Esophagus mucosa (tissue), 1 donor: ENCODE measurements around the gene MTG2. TPM values are rescaled to one million over a fixed set of nuclear protein-coding genes. Genes with fewer than 3 reads are reported as not detected.
A peak's percentile ranks its signal among the peaks of the same experiment; 100 is the strongest.

Experiments
- ATAC-seq: fragments of 200-7000 bp; cut with Tn5 transposase; one replicate; pipeline ENCODE4 v1.9.1; 2020
- total RNA-seq: library from RNA; stranded (reverse); gene quantifications from one replicate; pipeline ENCODE4 v1.2.4, GENCODE V29; 2023
- donor health status: DM: yes; HTN: yes; CAD: no.

The MTG2 gene
- total RNA-seq, 1 donor from 2014 or later: 20.2 TPM

DNA sequence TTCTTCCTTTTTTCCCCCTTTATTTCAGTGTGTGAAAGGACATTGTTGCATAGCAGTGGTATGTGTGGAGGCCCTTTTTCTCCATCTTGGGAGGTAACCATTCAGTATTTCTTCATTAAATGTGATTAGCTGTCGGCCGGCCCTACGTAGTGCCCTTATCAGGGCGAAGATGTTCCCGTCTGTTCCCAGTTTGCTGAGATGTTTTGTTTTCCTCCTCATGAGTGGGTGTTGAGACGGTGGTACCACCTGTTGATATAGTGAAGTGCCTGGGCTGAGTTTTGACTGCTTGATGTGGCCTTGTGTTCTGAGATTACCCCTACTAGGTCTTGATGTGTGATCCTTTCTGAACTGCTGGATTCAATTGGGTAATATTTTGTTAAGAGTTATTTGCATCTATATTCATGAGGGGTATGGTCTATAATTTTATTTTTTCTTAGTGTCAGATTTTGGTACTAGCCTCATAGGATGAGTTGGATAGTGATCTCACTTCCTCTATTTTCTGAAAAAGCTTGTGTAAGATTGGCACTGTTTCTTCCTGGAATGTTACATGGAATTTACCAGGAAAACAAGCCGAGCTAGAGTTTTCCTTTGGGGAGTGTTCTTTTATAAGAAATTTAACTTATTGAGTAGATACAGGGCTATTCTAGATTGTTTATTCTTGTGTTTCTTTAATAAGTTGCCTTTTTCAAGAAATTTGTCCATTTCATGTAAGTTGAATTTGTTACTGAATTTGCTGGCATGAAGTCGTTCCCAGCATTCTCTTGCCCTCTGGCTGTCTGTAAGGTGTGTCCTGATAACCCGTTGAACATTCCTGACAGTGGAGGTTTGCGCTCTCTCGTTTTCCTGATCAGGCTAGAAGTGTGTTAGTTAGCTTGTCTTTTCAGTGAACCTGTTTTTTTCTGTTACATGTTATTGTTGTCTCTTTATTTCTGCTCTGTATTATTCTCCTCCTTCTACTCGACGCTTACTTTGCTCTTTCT is 4.3 kb downstream of the MTG2 start:
- no peak for ATAC-seq

DNA sequence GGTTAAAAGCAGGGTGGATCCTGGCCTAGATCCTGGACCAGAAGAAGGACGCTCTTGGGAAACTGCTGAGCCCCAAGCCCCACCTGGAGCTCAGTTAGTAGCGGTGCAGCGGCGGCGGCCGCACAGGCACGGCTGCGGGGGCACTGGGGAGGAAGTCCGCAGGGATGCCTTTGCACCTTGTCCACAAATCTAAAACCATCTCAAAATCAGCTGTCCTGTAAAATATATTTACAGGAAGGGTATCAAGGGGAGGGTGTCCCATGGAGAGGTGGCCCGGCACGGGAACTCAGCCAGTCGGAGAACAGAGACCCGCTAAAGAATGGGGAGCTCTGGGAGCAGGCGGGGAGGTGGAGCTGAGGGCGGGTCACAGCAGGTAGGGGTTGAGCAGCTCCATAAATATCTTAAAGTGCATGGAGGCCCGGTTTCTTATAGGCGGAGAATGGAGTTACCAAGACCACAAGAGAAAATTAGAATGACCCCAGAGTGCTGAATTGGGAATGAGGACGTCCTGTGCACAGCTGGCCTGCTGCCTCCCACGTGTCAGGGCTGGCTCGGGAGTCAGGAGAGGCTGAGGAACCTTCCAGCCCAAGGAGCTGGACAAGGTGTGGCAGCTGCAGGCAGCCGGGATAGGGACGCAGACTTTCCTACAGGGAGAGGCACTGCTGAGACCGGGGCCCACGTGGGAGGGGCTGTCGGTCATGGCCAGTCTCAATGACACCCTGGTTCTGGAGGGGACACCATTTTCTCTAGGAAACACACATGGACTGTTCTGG is 8.0 kb downstream of the MTG2 start:
- no peak for ATAC-seq

DNA sequence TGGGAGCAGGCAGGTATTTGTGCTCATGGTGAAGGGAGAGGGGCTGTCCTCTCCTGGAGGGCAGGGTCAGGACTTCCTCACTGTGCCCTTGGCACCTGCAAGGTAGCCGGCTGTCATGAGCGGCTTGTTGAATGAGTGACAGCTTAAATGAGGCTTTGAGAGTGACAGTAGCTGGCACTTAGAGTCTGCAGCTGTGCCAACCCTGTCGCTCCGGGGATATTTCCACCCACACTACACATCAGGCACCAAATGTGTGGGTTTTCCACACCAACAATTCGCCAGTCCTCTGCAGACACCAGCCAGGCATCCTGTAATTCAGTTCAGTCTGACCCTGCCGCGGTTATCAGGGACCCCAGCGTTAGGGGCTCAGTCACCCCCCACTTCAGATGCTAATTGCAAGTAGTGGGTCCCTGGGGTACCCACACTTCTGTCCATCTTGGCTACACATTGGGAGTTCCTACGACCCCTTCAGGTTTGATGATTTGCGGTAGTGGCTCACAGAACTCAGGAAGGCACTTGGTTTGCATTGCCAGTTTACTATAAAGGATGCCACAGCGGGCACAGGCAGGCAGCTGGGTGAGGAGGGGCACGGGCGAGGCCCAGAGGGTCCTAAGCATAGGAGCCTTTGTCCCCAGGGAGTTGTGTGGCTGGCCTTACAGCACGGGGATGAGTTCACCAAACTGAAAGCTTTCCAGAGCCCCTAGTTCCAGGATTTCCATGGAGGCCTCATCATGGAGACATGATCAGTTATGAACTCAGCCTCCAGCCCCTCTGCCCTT is 9.1 kb downstream of the MTG2 start:
- ATAC-seq: no peak

DNA sequence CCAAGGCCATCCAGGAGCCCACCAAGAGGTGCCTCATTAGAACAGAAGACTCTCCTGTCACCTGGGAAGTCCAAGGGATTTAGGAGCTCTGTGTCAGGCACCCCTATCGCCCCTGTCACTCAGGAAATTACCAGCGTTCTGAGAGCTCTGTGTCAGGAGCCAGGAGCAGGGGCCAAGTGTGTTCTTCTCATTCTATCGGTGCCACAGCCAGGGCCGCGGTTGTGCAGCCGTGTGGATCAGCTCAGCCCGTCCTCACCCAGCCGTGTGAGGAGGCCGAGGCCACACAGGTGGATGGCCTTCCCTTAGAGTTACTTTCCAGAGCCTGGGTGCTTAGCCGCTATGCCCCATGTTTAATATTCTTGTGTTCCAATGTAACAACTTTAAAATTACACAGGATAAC is 9.8 kb downstream of the MTG2 start:
- ATAC-seq: no peak

DNA sequence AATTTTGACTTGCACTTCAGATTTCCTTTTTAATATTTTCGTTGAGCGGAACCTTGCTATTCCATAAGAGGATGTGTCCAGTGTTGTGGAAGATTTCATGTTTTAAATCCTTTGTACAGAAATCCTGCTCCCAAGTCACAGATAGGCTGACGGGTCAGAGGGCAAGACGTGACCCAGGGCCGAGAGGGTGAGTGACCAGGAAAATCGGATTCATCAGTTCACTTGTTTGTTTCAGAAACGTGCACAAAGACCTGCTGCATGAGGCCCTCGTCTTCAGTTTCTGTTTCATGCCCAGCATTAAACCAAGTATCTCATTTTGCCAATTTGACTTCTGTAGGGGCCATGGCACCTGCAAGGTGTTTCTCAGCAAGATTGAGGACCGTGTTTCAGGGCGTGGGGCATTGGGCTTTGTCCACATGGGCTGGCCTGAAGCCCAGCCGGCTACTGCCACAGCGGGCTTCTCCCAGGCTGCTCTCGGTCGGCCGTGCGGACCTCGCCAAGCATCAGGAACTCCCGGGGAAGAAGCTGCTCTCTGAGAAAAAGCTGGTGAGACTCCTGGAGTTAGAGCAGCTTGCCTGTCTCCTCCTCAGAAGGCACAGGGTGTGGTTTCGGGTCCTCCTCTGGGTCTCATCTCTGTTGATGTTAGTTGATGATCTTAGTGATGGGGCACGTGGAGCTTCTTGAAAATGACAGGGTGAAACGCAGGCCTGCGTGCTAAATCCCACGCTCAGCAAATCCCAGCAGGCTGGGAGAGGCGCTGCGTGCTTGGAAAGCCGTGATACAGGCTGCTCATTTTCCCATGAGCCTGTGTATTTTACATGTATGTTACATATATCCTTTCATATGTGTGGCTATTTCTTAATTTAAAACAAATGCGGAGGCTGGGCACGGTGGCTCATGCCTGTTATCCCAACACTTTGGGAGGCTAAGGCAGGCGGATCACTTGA is 10.5 kb downstream of the MTG2 start:
- no peak for ATAC-seq

DNA sequence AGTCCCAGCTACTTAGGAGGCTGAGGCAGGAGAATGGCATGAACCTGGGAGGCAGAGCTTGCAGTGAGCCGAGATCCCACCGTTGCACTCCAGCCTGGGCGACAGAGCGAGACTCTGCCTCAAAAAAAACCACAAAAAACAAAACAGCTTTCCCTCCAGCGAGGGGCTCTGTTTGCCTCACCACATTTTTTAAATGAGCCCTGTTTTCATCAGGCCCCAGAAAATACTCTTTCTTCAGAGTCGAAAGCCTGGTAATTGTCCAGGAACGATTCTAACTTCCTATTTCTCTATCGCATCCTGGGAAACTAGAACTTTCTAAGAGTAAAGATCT is 12.2 kb downstream of the MTG2 start:
- ATAC-seq: no peak

DNA sequence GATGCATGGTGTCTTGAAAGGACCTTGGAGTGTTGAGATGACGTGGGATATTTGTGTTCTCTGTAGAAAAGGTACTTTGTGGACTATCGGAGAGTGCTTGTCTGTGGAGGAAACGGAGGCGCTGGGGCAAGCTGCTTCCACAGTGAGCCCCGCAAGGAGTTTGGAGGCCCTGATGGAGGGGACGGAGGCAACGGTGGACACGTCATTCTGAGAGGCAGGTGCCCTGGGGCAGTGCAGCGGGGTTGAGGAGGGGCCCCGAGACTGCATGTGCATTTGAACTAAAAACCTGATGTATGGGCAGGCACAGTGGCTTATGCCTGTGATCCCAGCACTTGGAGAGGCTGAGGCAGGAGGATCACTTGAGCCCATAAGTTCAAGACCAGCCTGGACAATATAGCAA is 12.9 kb downstream of the MTG2 start:
- no peak for ATAC-seq

DNA sequence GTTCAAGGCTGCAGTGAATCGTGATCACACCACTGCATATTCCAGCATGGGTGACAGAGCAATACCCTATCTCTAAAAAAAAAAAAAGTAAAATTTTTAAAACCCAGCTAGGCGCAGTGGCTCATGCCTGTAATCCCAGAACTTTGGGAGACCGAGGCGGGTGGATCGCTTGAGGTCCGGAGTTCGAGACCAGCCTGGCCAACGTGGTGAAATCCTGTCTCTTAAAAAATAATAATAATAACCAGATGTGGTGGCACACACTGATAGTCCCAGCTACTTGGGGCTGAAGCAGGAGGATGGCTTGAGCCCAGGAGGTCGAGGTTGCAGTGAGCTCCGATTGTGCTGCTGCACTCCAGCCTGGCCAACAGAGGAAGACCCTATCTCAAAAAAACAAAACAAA is 13.5 kb downstream of the MTG2 start:
- ATAC-seq: no peak

DNA sequence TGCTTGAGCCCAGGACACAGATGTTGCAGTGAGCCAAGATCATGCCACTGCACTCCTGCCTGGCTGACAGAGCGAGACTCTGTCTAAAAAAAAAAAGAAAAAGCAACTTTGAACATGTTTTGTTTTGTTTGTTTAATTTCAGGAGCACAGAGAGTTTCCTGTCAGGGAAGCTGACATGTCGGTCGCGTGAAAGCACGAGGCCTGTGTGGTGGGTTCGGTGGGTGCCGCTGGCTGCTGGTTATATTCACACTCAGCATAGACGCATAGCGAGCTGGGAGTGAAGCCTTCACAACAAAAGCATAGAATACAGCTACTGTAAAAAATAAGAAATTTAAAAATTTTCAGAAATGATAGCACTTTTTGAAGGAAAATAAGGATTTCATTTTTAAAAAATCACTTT is 14.5 kb downstream of the MTG2 start:
- ATAC-seq: no peak

DNA sequence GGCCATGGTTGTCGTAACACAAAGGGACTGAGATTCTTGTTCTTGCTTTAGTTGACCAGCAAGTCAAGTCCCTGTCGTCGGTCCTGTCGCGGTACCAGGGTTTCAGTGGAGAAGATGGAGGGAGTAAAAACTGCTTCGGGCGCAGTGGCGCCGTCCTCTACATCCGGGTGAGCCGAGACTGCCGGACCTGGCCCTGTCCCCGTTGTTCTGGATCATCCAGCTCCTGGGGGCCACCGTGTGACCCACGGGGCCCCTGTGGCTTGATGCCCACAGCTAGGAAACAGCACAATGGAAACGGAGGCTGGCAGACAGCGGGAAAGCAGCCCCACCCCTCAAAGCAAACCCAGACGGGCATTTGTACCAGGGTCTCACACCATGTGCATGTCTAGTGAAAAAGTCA is 15.0 kb downstream of the MTG2 start:
- ATAC-seq: no peak

DNA sequence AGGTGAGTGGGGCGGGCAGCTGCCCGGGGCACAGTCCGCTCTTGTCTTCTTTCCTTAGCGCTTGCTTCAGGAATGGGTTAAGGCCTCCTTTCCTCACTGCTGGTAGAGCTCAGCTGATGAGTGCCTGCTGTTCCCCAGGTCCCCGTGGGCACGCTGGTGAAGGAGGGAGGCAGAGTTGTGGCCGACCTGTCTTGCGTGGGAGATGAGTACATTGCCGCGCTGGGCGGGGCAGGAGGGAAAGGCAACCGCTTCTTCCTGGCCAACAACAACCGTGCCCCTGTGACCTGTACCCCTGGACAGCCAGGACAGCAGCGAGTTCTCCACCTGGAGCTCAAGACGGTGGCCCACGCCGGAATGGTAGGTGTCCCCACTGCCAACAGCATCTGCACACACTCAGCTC is 15.7 kb downstream of the MTG2 start:
- no peak for ATAC-seq

DNA sequence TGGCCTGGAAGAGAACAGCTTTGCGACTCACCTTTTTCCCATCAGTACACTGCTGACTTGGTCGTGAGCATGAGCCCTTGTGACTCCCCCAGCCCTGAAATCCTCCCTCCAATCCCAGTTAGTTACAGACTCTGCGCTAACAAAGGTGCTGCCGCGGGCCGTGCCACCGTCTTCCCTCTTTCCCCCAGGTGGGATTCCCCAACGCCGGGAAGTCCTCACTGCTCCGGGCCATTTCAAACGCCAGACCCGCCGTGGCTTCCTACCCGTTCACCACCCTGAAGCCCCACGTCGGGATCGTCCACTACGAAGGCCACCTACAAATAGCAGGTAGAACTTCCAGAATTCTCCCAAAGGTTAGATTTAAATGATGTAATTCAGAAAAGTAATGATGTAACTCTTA is 16.1 kb downstream of the MTG2 start:
- no peak for ATAC-seq

DNA sequence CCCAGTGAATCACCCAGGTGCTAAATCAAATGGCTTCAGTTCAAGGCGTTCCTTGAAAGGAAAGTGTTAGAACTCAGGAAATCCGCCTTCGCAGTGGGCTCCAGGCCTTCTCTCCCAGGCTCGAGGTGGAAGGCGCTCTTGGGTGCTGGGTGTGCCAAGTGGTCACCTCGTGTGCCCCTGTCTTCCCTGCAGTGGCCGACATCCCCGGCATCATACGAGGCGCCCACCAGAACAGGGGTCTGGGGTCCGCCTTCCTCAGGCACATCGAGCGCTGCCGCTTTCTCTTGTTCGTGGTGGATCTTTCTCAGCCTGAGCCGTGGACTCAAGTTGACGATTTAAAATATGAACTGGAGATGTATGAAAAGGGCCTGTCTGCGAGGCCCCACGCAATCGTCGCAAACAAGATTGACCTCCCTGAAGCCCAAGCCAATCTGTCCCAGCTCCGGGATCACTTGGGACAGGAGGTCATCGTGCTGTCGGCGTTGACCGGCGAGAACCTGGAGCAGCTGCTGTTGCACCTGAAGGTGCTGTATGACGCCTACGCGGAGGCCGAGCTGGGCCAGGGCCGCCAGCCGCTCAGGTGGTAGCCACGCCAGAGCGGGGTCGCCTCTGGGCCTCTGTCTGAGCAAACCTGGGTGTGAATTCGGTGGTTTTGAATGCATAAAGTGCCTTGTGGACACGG is 17.8 kb downstream of the MTG2 start:
- ATAC-seq: no peak

DNA sequence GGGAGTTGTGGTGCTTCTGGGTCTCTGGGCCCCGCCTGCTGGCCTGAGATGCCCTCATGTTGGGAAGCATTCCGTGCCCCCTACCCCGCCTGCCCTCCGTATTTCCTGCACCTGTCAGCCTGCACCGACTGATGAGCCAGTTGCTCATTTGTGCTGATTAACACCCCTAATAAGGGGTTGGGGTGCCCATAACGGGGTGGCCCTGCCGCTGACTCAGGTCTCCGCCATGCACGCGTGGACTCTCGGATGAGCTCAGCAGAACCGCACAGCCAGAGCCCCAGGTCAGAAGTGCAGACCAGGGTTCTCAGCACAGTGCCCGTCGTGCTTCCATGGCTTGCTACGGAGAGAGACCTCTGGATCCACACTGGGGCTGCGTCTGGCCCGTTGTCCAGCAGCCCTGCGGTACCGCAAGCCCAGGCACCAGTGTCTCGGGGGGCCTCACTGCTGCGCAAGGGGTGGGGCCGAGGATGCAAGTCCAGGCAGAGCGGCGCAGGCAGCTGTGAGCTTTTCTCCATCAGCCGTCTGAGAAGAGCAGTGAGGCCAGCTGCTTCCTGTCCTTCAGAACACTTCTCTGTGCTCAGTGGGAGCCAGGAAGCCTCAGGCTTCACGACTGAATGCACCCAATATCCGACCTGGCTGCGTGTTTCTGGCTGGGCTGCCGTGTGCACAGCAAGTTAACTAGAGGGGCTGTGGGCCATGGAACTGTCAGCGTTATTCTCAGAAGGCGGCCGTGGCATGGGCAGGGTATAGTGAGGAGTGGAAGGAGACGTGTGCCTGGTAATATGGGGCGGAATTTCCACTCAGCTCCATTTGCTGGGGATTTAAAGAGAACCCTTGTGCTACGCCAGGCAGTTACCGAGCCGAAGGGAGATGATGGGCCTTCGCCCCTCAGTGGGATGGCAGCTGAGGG is 18.6 kb downstream of the MTG2 start:
- peak; percentile 30 for ATAC-seq

DNA sequence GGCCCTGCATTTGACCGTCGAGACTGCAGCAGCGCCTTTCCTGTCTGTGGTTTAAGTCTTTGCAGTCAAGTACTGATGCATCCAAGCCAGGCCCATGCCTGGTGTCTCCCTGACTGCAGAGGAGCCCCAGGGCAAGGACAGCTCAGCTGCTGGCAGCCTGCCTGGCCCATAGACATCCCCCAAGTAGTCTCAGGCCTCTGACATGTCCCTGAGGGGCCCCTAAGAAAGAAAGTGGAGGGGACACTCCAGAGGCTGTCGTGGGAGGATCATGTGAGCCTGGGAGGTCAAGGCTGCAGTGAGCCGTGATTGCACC is 19.2 kb downstream of the MTG2 start:
- peak; percentile 16 for ATAC-seq

DNA sequence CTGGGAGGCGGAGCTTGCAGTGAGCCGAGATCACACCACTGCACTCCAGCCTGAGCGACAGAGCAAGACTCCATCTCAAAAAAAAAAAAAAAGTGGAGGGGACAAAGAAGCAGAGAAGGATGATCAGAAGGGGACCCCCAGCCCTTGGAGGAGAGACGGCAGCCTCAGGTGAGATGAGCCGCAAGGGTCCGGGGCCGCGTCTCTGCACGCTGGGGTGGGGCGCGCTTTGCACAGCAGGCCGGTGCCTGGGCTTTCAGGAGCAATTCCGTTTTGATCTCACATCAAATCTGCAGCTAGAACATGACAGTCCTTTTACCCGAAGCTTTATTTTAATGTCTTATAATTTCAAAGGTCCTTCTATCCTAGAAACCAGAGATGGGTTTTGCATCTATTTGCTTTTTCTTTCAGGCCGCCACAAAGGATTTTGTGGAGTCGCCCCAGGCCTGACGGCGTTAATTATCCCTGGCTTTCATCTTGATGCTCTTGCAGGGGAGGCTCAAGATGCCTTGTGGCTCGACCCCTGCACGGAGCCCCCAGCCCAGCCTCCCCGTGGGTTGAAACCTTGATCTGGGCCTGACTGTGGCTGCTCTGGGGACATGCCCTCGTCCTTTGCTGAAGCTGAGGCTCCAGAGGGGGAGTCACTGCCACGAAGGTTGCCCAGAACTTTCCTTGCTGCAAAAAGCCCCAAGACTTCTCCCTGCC is 20.0 kb downstream of the MTG2 start:
- ATAC-seq: no peak

DNA sequence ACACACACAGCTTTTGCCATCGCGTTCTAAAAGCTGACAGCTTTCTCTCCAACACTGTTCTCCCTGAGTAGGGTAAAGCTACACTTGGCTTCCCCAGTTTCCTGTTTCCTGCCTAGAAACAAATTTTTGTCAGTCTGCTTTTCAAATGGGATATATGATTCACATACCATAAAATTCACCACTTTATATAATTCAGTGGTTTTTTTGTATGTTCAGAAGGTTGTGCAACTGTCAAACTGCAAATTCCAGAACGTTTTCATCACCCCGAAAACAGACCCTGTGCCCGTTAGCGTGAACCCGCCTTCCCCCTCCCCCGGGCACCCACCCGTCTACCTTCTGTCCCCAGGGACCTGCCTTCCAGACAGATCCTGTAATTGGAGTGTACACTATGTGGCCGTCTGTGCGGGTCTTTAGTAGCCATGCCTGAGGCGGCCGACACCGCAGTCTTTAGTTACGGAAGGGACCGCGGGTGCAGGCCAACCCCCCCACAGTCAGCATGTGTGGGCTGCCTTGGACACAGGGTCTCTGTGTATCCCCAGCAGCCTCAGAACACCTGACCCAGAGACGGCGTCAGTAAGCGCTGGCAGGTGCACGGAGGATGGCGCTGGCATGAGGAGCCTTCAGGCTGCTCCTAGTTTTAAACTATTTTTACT is 20.7 kb downstream of the MTG2 start:
- ATAC-seq: no peak

DNA sequence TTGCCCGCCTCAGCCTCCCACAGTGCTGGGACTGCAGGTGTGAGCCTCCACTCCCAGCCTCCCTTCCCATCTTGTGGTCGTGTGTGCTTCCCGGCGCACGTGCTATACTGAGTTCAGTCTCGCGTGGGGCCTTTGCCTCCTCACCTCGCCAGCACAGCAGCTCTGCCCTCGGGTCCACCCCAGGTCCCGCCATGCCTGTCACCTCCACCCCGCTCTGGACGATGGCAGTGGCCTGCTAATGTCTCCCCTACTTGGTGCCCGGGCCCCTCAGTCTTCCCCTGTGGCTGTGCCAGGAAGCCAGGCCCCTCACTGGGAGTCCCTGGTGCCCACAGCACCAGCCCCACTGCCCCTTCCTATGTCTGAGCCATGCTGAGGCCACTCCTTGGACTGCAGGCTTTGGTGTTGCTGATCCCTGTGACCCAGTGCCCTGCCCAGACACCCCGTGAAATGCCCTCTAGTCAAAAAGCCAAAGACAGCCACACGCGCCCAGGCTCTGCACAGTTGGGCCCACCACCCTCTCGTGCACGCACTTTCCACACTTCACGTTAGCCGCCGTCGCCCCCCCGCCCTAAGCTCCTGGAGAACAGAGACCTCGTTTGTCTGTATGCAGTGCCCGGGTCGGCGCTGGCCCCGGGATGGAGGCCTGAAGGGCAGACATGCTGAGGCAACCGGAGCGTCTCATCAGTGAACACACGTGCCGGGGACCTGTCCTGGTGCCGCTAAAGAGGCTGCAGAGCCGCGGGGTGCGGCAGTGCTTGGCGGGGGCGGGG is 23.0 kb downstream of the MTG2 start:
- no peak for ATAC-seq
